SK-N-SH treated with all-trans-retinoic acid at 6 μM for 48 hours (cell line): ENCODE measurements around the gene TLE1.
A peak's percentile ranks its signal among the peaks of the same experiment; 100 is the strongest.

Source experiments
- ATAC-seq: fragments of 200-7000 bp; cut with Tn5 transposase; 3 replicates; pipeline ENCODE4 v1.9.1; 2020; ENCODE audit warnings: mild to moderate bottlenecking, moderate library complexity
- ARNTL ChIP-seq: fragments of 450-650 bp; formaldehyde crosslinking; IDR thresholded peaks from 2 replicates; pipeline ENCODE4 v1.5.0; 2020; ENCODE audit warnings: low read depth, mild to moderate bottlenecking, moderate library complexity, borderline replicate concordance
- CSDC2 ChIP-seq: fragments of 250-450 bp; sonication (Bioruptor Pico); IDR thresholded peaks from 2 replicates; pipeline ENCODE4 v1.5.0; 2020; ENCODE audit warnings: mild to moderate bottlenecking, moderate library complexity
- ESRRG ChIP-seq: fragments of 250-450 bp; sonication (Bioruptor Pico); IDR thresholded peaks from 2 replicates; pipeline ENCODE4 v1.6.1; 2021; ENCODE audit warnings: mild to moderate bottlenecking
- GLIS3 ChIP-seq: fragments of 250-450 bp; sonication (Bioruptor Pico); IDR thresholded peaks from 2 replicates; pipeline ENCODE4 v1.5.0; 2020; ENCODE audit warnings: mild to moderate bottlenecking, moderate library complexity
- ISL1 ChIP-seq: fragments of 250-450 bp; sonication (Bioruptor Pico); IDR thresholded peaks from 2 replicates; pipeline ENCODE4 v2.1.2; 2022; ENCODE audit warnings: mild to moderate bottlenecking, moderate library complexity
- PPARA ChIP-seq: fragments of 250-450 bp; sonication (Bioruptor Pico); IDR thresholded peaks from 2 replicates; pipeline ENCODE4 v1.5.0; 2020; ENCODE audit warnings: mild to moderate bottlenecking, borderline replicate concordance
- RARB ChIP-seq: fragments of 250-450 bp; sonication (Bioruptor Pico); IDR thresholded peaks from 2 replicates; pipeline ENCODE4 v1.8.0; 2021; ENCODE audit warnings: mild to moderate bottlenecking, moderate library complexity
- SNAI2 ChIP-seq: fragments of 250-450 bp; sonication (Bioruptor Pico); IDR thresholded peaks from 2 replicates; pipeline ENCODE4 v1.5.0; 2020; ENCODE audit warnings: mild to moderate bottlenecking, moderate library complexity
- TCF4 ChIP-seq: fragments of 250-450 bp; sonication (Bioruptor Pico); IDR thresholded peaks from 2 replicates; pipeline ENCODE4 v1.8.0; 2021; ENCODE audit warnings: mild to moderate bottlenecking, moderate library complexity, borderline replicate concordance
- TOX ChIP-seq: fragments of 250-450 bp; sonication (Bioruptor Pico); IDR thresholded peaks from 2 replicates; pipeline ENCODE4 v1.8.0; 2021; ENCODE audit warnings: mild to moderate bottlenecking, moderate library complexity, borderline replicate concordance
- ZFP3 ChIP-seq: fragments of 250-450 bp; sonication (Bioruptor Pico); IDR thresholded peaks from 2 replicates; pipeline ENCODE4 v1.5.0; 2020; ENCODE audit warnings: mild to moderate bottlenecking, moderate library complexity
- ZNF565 ChIP-seq: fragments of 450-650 bp; formaldehyde crosslinking; conservative IDR thresholded peaks from 2 replicates; pipeline ENCODE4 v1.5.0; 2020; ENCODE audit warnings: low read depth, mild to moderate bottlenecking, moderate library complexity
- ZNF70 ChIP-seq: fragments of 450-650 bp; formaldehyde crosslinking; IDR thresholded peaks from 2 replicates; pipeline ENCODE4 v1.5.0; 2020; ENCODE audit warnings: mild to moderate bottlenecking, moderate library complexity
- TF ChIP-seq, protein P1 (sequence below): fragments of 250-450 bp; sonication (Bioruptor Pico); IDR thresholded peaks from 2 replicates; pipeline ENCODE4 v1.8.0; 2020; ENCODE audit warnings: mild to moderate bottlenecking, moderate library complexity, borderline replicate concordance
- TF ChIP-seq, protein P2 (sequence below): fragments of 250-450 bp; sonication (Bioruptor Pico); IDR thresholded peaks from 2 replicates; pipeline ENCODE4 v1.8.0; 2021; ENCODE audit warnings: low read depth, mild to moderate bottlenecking, moderate library complexity, borderline replicate concordance
- TF ChIP-seq, protein P3 (sequence below): fragments of 250-450 bp; sonication (Bioruptor Pico); IDR thresholded peaks from 2 replicates; pipeline ENCODE4 v1.5.0; 2020; ENCODE audit warnings: mild to moderate bottlenecking, moderate library complexity
- TF ChIP-seq, protein P4 (sequence below): fragments of 250-450 bp; sonication (Bioruptor Pico); IDR thresholded peaks from 2 replicates; pipeline ENCODE4 v1.5.1; 2021; ENCODE audit warnings: mild to moderate bottlenecking, moderate library complexity
- TF ChIP-seq, protein P5 (sequence below): fragments of 250-450 bp; sonication (Bioruptor Pico); IDR thresholded peaks from 2 replicates; pipeline ENCODE4 v1.5.1; 2020; ENCODE audit warnings: low read depth, mild to moderate bottlenecking, moderate library complexity

Gene TLE1

DNA sequence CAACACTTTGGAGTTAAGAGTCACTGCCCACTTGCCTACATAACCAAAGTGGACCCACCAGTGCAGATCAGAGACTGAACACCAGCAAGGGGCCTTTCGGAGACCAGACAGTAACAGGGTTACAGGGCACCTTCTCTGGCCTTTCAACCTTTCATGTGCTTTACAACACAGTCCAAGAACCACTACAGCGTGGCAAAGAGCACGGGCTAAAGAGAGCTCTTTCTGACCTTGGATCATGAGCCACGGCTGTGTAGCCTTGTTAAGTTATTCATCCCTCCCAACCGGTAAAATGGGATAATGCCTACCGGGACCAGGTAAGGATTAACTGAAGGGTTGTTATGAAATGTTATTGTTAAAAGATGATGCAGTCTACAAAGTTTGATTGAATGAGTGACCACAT, 75.0 kb downstream of the TLE1 start:
- ATAC-seq = no peak
- TF ChIP-seq, protein P1, sequence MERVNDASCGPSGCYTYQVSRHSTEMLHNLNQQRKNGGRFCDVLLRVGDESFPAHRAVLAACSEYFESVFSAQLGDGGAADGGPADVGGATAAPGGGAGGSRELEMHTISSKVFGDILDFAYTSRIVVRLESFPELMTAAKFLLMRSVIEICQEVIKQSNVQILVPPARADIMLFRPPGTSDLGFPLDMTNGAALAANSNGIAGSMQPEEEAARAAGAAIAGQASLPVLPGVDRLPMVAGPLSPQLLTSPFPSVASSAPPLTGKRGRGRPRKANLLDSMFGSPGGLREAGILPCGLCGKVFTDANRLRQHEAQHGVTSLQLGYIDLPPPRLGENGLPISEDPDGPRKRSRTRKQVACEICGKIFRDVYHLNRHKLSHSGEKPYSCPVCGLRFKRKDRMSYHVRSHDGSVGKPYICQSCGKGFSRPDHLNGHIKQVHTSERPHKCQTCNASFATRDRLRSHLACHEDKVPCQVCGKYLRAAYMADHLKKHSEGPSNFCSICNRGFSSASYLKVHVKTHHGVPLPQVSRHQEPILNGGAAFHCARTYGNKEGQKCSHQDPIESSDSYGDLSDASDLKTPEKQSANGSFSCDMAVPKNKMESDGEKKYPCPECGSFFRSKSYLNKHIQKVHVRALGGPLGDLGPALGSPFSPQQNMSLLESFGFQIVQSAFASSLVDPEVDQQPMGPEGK = no peak
- TF ChIP-seq ZFP3 = no peak
- TF ChIP-seq ISL1 (CRISPR knock-in tag) = no peak
- TF ChIP-seq, protein P2, sequence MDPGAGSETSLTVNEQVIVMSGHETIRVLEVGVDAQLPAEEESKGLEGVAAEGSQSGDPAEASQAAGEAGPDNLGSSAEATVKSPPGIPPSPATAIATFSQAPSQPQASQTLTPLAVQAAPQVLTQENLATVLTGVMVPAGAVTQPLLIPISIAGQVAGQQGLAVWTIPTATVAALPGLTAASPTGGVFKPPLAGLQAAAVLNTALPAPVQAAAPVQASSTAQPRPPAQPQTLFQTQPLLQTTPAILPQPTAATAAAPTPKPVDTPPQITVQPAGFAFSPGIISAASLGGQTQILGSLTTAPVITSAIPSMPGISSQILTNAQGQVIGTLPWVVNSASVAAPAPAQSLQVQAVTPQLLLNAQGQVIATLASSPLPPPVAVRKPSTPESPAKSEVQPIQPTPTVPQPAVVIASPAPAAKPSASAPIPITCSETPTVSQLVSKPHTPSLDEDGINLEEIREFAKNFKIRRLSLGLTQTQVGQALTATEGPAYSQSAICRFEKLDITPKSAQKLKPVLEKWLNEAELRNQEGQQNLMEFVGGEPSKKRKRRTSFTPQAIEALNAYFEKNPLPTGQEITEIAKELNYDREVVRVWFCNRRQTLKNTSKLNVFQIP (CRISPR knock-in tag) = no peak
- TF ChIP-seq, protein P3, sequence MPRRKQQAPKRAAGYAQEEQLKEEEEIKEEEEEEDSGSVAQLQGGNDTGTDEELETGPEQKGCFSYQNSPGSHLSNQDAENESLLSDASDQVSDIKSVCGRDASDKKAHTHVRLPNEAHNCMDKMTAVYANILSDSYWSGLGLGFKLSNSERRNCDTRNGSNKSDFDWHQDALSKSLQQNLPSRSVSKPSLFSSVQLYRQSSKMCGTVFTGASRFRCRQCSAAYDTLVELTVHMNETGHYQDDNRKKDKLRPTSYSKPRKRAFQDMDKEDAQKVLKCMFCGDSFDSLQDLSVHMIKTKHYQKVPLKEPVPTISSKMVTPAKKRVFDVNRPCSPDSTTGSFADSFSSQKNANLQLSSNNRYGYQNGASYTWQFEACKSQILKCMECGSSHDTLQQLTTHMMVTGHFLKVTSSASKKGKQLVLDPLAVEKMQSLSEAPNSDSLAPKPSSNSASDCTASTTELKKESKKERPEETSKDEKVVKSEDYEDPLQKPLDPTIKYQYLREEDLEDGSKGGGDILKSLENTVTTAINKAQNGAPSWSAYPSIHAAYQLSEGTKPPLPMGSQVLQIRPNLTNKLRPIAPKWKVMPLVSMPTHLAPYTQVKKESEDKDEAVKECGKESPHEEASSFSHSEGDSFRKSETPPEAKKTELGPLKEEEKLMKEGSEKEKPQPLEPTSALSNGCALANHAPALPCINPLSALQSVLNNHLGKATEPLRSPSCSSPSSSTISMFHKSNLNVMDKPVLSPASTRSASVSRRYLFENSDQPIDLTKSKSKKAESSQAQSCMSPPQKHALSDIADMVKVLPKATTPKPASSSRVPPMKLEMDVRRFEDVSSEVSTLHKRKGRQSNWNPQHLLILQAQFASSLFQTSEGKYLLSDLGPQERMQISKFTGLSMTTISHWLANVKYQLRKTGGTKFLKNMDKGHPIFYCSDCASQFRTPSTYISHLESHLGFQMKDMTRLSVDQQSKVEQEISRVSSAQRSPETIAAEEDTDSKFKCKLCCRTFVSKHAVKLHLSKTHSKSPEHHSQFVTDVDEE = no peak
- TF ChIP-seq ESRRG = no peak
- no peak for TF ChIP-seq RARB (CRISPR knock-in tag)
- TF ChIP-seq GLIS3 (CRISPR knock-in tag) = no peak

DNA sequence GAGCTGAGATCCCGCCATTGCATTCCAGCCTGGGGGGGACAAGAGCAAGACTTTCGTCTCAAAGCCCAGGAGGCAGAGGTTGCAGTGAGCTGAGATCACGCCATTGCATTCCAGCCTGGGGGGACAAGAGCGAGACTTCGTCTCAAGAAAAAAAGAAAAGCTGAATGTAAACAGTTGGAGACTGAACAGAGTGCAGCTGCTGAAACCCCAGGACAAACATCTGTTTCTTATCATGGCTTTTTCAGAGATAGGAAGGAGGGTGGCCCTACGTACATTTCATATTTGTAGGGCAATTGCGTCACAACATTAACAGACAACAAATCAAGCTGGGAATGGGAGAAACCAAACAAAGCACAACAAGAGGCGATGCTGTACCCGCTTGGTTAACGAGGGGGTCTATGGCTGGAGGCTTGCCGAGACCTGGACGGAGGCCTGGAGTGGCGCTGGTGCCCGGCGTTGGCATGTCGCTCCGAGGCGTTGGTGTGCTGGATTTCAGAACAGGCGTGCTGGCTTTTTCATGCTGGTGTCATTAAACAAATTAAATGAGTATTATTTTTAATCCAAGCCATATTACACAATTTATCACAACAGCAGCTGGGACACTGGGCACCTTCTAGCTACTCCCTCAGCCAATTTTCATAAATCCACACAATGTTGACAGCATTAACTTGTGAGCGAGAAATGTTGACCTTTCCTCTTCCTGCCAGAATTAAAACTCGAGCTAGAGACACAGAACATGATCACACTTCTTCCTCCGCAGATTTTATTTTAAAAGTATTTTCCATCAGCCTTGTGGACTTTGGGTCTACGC, 76.1 kb downstream of the TLE1 start:
- ATAC-seq = peak; percentile 59; the same call in 1 of the 3 replicates
- TF ChIP-seq, protein P3 = peak; percentile 35; the same call in 1 of the 2 replicates
- TF ChIP-seq, protein P1 = no peak
- TF ChIP-seq ZNF70 (CRISPR knock-in tag) (no peak), ZFP3 (no peak), TCF4 (CRISPR knock-in tag) (peak; percentile 93), TOX (CRISPR knock-in tag) (no peak), PPARA (CRISPR knock-in tag) (no peak), ARNTL (CRISPR knock-in tag) (no peak), GLIS3 (CRISPR knock-in tag) (no peak), CSDC2 (no peak), ESRRG (no peak), SNAI2 (0 out of 2 replicates have a peak, but pooled peaks have one; percentile 22), ZNF565 (CRISPR knock-in tag) (no peak)
- TF ChIP-seq, protein P4, sequence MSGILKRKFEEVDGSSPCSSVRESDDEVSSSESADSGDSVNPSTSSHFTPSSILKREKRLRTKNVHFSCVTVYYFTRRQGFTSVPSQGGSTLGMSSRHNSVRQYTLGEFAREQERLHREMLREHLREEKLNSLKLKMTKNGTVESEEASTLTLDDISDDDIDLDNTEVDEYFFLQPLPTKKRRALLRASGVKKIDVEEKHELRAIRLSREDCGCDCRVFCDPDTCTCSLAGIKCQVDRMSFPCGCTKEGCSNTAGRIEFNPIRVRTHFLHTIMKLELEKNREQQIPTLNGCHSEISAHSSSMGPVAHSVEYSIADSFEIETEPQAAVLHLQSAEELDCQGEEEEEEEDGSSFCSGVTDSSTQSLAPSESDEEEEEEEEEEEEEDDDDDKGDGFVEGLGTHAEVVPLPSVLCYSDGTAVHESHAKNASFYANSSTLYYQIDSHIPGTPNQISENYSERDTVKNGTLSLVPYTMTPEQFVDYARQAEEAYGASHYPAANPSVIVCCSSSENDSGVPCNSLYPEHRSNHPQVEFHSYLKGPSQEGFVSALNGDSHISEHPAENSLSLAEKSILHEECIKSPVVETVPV = no peak
- TF ChIP-seq, protein P5, sequence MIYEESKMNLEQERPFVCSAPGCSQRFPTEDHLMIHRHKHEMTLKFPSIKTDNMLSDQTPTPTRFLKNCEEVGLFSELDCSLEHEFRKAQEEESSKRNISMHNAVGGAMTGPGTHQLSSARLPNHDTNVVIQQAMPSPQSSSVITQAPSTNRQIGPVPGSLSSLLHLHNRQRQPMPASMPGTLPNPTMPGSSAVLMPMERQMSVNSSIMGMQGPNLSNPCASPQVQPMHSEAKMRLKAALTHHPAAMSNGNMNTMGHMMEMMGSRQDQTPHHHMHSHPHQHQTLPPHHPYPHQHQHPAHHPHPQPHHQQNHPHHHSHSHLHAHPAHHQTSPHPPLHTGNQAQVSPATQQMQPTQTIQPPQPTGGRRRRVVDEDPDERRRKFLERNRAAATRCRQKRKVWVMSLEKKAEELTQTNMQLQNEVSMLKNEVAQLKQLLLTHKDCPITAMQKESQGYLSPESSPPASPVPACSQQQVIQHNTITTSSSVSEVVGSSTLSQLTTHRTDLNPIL (CRISPR knock-in tag) = no peak
- TF ChIP-seq, all 23 proteins: peak for 3
